Measurements from ENCODE around the gene EIF3K.

EIF3K gene

DNA sequence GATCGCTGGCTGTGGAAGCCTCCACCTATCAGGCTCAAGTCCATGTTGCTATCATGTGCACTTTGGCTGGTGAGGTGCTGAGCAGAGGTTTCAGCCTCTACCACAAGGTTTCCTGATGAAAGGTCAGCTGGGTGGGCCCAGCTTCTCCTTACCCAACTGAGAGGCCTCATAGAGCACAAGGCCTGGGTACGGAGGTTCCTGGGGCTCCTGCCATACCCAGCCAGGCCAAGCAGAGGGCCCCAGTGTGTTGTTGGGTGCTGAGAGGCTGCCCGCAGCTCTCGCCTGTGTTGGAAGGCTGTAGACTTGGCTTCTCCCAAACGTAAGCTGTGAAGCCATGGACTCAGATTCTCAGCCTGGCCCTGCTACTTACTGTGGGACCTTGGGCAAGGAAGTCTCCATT is 56.6 kb downstream of the EIF3K start:
- ATAC-seq (ENCODE audit: low read depth) (no peak), DNase-seq (ENCODE audit: low spot score) (no peak)
- Histone ChIP-seq H3K36me3 (ENCODE audit: low read depth) (peaks cover 79% of the 10 kb centered on the region), H3K27ac (ENCODE audit: poor library complexity, severe bottlenecking) (peak overlapping the region; percentile 99), H3K9me3 (ENCODE audit: severe bottlenecking) (no peaks in the 10 kb centered on the region), H3K27me3 (ENCODE audit: insufficient read depth, poor library complexity, severe bottlenecking) (no peaks in the 10 kb centered on the region), H3K4me1 (ENCODE audit: insufficient read depth, poor library complexity, severe bottlenecking) (peaks cover 68% of the 10 kb centered on the region), H3K4me3 (ENCODE audit: severe bottlenecking) (no peak overlapping the region)
- TF ChIP-seq, protein P1, sequence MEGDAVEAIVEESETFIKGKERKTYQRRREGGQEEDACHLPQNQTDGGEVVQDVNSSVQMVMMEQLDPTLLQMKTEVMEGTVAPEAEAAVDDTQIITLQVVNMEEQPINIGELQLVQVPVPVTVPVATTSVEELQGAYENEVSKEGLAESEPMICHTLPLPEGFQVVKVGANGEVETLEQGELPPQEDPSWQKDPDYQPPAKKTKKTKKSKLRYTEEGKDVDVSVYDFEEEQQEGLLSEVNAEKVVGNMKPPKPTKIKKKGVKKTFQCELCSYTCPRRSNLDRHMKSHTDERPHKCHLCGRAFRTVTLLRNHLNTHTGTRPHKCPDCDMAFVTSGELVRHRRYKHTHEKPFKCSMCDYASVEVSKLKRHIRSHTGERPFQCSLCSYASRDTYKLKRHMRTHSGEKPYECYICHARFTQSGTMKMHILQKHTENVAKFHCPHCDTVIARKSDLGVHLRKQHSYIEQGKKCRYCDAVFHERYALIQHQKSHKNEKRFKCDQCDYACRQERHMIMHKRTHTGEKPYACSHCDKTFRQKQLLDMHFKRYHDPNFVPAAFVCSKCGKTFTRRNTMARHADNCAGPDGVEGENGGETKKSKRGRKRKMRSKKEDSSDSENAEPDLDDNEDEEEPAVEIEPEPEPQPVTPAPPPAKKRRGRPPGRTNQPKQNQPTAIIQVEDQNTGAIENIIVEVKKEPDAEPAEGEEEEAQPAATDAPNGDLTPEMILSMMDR (IDR thresholded peaks at IDR 0.05; ENCODE audit: poor library complexity, severe bottlenecking): no peak

DNA sequence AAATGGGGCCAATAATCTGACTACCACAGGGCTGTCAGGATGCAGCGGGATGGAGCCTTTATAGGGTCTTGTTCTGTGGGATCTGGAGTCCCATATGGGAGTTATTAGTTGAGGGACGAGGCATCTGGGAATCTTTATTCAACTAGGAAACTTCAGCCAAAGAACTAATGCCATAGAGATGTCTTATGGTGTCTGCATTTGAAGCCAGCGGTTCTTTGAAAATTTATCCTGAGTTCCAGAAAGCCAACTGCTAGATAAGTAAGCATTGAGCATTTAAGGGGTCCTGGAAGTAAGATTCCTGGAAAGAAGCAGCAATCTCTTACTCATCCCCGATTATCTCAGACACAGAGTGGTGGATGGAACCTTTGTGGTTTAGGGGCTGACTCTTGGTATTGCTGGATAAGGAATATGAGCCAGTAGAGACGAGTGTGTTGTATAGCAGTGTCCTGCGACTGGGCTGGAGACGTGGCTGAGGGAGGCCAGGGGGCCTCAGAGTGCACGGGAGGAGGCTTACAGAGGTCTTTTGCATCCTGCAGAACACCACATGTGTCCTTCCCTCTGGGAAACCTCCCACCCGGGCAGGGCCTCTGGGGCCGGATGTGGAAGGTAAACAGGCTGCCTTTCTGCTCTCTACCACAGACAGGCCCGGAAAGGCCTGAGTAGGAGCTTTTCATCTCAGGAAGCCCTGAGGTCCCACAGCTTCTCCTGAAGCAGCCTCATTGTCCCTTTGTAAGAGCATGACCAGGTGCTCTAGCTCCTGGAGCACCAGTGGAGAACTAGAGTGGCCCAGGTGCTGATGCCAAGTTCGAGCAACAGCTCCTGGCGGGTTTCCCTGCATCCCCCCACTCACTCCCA is 57.3 kb downstream of the EIF3K start:
- Histone ChIP-seq H3K27ac (ENCODE audit: poor library complexity, severe bottlenecking) (peak overlapping the region; percentile 99), H3K4me3 (ENCODE audit: severe bottlenecking) (no peak overlapping the region), H3K27me3 (ENCODE audit: insufficient read depth, poor library complexity, severe bottlenecking) (no peaks in the 10 kb centered on the region), H3K9me3 (ENCODE audit: severe bottlenecking) (no peaks in the 10 kb centered on the region), H3K36me3 (ENCODE audit: low read depth) (peaks cover 78% of the 10 kb centered on the region), H3K4me1 (ENCODE audit: insufficient read depth, poor library complexity, severe bottlenecking) (peaks cover 69% of the 10 kb centered on the region)
- ATAC-seq (ENCODE audit: low read depth) (no peak), DNase-seq (ENCODE audit: low spot score) (no peak)
- TF ChIP-seq, protein P1 (IDR thresholded peaks at IDR 0.05; ENCODE audit: poor library complexity, severe bottlenecking): no peak

DNA sequence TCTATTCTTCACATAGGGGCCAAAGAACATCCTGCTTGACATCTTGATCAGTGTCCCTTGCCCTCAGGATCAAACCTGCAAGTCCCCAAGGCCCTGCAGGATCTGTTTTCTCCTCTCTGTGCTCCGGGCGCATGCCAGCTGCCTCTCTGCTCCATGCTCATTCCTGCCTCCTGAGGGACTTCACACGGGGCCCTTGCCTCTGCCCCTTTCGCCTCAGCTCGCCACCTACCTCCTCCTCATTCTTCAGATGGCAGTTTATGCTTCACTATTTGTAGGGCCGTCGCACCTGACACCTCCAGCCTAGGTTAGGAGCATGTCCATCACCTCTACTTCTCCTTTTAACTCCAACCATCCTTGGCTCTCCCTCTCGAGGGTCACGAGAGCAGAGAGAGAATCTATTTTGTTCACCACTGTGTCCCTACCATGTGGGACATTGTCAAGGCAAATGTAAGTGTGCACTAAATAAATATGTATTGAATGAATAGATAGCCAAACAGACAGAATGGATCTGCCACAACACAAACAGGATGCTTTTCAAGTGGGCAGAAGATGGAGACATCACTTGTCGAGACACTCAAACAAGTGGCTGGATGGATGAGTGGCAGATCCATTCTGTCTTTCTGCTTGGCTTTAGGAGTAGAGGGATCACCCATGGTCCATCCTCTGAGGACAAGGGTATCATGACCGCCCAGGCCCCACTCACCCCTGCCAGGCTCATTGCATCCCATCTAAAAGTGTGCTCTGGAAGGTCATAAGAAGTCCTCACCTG is 58.1 kb downstream of the EIF3K start:
- ATAC-seq (ENCODE audit: low read depth): no peak
- Histone ChIP-seq H3K4me3 (ENCODE audit: severe bottlenecking) (no peak overlapping the region), H3K9me3 (ENCODE audit: severe bottlenecking) (no peaks in the 10 kb centered on the region), H3K27me3 (ENCODE audit: insufficient read depth, poor library complexity, severe bottlenecking) (no peaks in the 10 kb centered on the region), H3K27ac (ENCODE audit: poor library complexity, severe bottlenecking) (peak overlapping the region; percentile 99), H3K36me3 (ENCODE audit: low read depth) (peaks cover 80% of the 10 kb centered on the region), H3K4me1 (ENCODE audit: insufficient read depth, poor library complexity, severe bottlenecking) (peaks cover 69% of the 10 kb centered on the region)
- DNase-seq (ENCODE audit: low spot score): no peak
- TF ChIP-seq, protein P1 (IDR thresholded peaks at IDR 0.05; ENCODE audit: poor library complexity, severe bottlenecking): no peak

DNA sequence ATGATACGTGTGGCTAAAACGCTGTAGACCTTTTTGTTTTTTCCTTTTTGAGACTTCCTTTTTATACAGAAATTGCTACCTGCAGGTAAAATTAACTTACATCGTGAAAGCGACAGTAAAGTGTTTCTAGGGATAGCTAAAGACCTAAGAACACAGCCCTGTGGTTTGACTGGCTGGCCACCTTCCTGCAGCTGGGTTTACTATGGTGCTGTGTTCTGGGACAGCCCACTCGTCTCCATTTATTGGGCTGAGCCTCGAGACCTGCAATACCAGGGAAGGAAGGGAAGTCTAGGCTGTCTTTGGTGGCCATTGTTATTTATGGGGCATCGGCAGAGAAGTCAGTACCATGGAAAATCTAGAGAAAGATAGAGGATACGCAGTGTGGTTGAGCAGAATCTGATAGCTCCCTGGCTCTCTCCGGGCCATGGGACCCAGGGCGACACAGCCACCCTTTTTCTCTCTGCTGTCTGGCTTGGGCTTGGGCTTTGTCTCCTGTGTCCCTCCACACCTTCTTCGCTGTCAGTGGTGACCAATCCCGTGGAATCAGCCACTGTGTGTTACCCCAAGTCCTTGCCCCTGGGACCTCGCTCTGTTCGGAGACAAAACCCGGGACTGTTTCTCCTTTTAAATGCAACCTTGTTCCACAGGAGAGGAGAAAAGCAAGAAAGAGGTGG is 59.4 kb downstream of the EIF3K start:
- peak overlapping the region; percentile 99 for H3K27ac ChIP-seq (ENCODE audit: poor library complexity, severe bottlenecking)
- TF ChIP-seq, protein P1 (IDR thresholded peaks at IDR 0.05; ENCODE audit: poor library complexity, severe bottlenecking): no peak
- no peak for DNase-seq (ENCODE audit: low spot score)
- peaks cover 73% of the 10 kb centered on the region for H3K4me1 ChIP-seq (ENCODE audit: insufficient read depth, poor library complexity, severe bottlenecking)
- H3K27me3 ChIP-seq (ENCODE audit: insufficient read depth, poor library complexity, severe bottlenecking): no peaks in the 10 kb centered on the region
- H3K9me3 ChIP-seq (ENCODE audit: severe bottlenecking): no peaks in the 10 kb centered on the region
- ATAC-seq (ENCODE audit: low read depth): no peak
- no peak overlapping the region for H3K4me3 ChIP-seq (ENCODE audit: severe bottlenecking)
- H3K36me3 ChIP-seq (ENCODE audit: low read depth): peaks cover 80% of the 10 kb centered on the region

Data from RWPE2 (cell line).